Peyer's patch (tissue), 4 donors: Measurements from ENCODE around the gene SGCA.
A peak's percentile ranks its signal among the peaks of the same experiment; 100 is the strongest.

Experiments used
- POLR2A ChIP-seq, 2 donors: fragments of 450-650 bp; IDR thresholded peaks; one replicate each; pipeline ENCODE4 v1.5.1; 2017; ENCODE audit warnings: antibody characterized with exemption in 2 of 2, mild to moderate bottlenecking in 2 of 2, moderate library complexity in 2 of 2
- TF ChIP-seq, protein P1 (sequence below), 6 experiments: fragments of 450-650 bp in 4 of 6; fragments of 200-600 bp in 2 of 6; sonication (generic) in 1 of 6; IDR thresholded peaks; one replicate each; pipeline ENCODE4 v1.5.1; 2017 to 2019; ENCODE audit warnings: antibody characterized with exemption in 6 of 6, mild to moderate bottlenecking in 3 of 6, moderate library complexity in 1 of 6

DNA sequence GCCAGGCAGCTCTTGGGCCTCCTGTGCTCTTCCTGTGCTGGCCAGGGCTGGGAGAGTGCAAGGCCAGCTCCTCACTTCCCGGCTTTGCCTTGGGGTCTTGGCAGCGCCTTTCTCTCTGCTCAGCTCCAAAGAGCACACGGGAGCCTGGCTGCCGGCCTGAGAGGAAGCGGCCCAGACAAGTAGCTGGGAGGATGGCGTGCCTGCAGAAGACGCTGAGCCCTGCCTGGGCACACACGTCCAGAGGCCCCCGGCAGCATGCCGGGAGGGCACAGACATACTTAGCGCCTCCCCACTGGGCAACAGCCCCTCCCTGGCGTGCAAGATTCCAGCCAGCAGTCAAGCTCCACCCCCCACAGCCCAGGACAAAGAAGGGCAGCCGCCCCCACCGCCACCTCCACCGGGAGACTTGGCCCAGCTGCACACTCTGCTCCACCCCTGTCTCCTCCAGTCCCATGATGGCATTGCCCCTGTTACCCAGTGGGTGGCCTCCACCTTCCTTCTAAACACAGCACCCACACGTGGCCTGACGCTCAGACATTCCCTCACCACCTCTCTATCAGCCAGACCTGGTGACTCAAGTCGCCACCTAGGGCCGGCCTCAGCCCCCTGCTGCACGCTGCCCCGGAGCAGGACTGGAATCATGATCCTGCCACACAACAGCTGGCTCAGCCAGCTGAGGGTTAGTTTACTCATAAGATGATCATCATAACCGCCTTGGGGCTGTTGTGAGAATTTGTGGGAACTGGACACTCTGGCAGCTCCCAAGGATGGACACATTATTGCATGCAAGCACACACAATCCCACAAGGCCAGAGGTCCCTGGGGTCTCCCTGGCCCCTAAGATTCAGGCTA lies 12.4 kb downstream of the SGCA start:
- TF ChIP-seq, protein P1, sequence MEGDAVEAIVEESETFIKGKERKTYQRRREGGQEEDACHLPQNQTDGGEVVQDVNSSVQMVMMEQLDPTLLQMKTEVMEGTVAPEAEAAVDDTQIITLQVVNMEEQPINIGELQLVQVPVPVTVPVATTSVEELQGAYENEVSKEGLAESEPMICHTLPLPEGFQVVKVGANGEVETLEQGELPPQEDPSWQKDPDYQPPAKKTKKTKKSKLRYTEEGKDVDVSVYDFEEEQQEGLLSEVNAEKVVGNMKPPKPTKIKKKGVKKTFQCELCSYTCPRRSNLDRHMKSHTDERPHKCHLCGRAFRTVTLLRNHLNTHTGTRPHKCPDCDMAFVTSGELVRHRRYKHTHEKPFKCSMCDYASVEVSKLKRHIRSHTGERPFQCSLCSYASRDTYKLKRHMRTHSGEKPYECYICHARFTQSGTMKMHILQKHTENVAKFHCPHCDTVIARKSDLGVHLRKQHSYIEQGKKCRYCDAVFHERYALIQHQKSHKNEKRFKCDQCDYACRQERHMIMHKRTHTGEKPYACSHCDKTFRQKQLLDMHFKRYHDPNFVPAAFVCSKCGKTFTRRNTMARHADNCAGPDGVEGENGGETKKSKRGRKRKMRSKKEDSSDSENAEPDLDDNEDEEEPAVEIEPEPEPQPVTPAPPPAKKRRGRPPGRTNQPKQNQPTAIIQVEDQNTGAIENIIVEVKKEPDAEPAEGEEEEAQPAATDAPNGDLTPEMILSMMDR (IDR thresholded peaks at IDR 0.05) = peak; percentile 15 to 52 (median 45)
- TF ChIP-seq POLR2A (IDR thresholded peaks at IDR 0.05) = no peak
